Cardiac muscle cell (in vitro differentiated cells and primary cell): ENCODE data around the gene TNRC6C. TPM values are rescaled to one million over a fixed set of nuclear protein-coding genes. Genes with fewer than 3 reads are reported as not detected.

ENCODE experiments used
- DNase-seq, 2 donors: peaks; one replicate each; pipeline versions ENCODE4 v3.0.0 to v3.0.0-alpha.2; 2010 to 2017; ENCODE audit warnings: low read depth in 1 of 2, low spot score in 1 of 2
- H3K27ac ChIP-seq: fragments of 200-600 bp; sonication (generic); 2 replicates; pipeline ENCODE4 v1.5.1; 2016
- H3K27me3 ChIP-seq: fragments of 200-600 bp; sonication (generic); 2 replicates; pipeline ENCODE4 v1.6.0; 2016; ENCODE audit warnings: control low read depth
- H3K36me3 ChIP-seq: fragments of 200-600 bp; sonication (generic); 2 replicates; pipeline ENCODE4 v1.5.1; 2016; ENCODE audit warnings: control low read depth
- H3K4me1 ChIP-seq: fragments of 200-600 bp; sonication (generic); 2 replicates; pipeline ENCODE4 v1.8.1; 2017; ENCODE audit warnings: low read depth, mild to moderate bottlenecking, mixed run types
- H3K4me3 ChIP-seq: fragments of 200-600 bp; sonication (generic); 2 replicates; pipeline ENCODE4 v1.5.1; 2016; ENCODE audit warnings: mild to moderate bottlenecking
- H3K9me3 ChIP-seq: fragments of 200-600 bp; sonication (generic); 2 replicates; pipeline ENCODE4 v1.5.1; 2017; ENCODE audit warnings: low read depth, mild to moderate bottlenecking, control low read depth
- CTCF ChIP-seq: IDR thresholded peaks from 2 replicates; pipeline ENCODE4 v1.5.1; 2012; ENCODE audit warnings: low read depth, mild to moderate bottlenecking, low read length
- polyA plus RNA-seq: library from polyadenylated mRNA; unstranded; fragments of >200 nt; fragmentation: Nextera tagmentation; extraction: Ambion mirVana; gene quantifications from 2 replicates; pipeline ENCODE4 v1.2.1, GENCODE V29; 2016
- total RNA-seq: library from RNA; depleted of rRNA; stranded (reverse); fragments of >200 nt; gene quantifications from 2 replicates; pipeline ENCODE4 v1.2.3, GENCODE V29; 2016

TNRC6C gene
- total and polyA plus RNA-seq, 2 experiments from 2014 or later: 6.5 to 13.3 TPM

DNA sequence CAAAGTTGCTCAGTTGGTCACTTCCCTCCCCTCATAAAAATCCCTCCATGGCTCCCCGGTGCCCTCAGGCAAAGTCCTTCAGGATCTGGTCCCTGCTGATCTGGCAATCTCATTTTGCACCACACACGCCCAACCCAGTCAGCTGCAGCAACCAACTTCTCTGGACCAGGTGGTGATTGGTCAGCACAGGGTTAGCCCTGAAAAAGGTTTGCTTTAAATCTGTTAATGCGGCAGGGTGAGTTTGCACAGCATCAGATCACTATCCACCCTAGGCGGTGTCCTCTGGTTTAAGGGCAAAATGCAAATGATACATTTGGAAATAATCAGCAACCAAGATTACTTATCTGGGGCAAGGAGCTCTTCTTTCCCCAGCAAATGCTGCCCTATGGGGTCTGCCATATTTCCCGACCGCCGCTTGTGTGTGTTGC, 42.9 kb upstream of the TNRC6C start:
- Histone ChIP-seq H3K4me1 (no peaks in the 10 kb centered on the region), H3K27ac (no peak overlapping the region), H3K4me3 (no peak overlapping the region), H3K9me3 (no peaks in the 10 kb centered on the region), H3K36me3 (no peaks in the 10 kb centered on the region), H3K27me3 (no peaks in the 10 kb centered on the region)
- no peak for TF ChIP-seq CTCF
- DNase-seq: no peak

DNA sequence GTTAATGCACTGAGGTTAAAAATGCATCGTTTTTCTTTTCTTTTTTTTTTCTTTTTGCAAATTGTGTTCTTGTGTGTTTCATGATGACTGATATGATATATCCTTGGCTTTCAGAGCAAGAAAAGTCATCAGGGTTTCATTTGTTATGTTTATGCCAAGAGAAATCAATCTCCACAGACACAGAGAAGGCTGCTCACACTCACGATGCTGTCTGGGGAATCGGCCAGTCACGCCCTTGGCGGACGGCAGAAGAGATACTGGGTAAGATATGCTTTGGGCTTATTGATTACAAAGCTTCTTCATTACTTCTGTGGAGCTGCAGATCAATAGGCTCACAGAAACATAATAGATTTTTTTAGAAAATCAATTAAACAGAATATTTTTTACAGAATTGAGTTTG, 42.2 kb upstream of the TNRC6C start:
- no peaks in the 10 kb centered on the region for H3K4me1 ChIP-seq
- no peak overlapping the region for H3K27ac ChIP-seq
- no peak for DNase-seq
- TF ChIP-seq CTCF: no peak
- H3K4me3 ChIP-seq: no peak overlapping the region
- H3K9me3 ChIP-seq: no peaks in the 10 kb centered on the region
- no peaks in the 10 kb centered on the region for H3K36me3 ChIP-seq
- no peaks in the 10 kb centered on the region for H3K27me3 ChIP-seq

DNA sequence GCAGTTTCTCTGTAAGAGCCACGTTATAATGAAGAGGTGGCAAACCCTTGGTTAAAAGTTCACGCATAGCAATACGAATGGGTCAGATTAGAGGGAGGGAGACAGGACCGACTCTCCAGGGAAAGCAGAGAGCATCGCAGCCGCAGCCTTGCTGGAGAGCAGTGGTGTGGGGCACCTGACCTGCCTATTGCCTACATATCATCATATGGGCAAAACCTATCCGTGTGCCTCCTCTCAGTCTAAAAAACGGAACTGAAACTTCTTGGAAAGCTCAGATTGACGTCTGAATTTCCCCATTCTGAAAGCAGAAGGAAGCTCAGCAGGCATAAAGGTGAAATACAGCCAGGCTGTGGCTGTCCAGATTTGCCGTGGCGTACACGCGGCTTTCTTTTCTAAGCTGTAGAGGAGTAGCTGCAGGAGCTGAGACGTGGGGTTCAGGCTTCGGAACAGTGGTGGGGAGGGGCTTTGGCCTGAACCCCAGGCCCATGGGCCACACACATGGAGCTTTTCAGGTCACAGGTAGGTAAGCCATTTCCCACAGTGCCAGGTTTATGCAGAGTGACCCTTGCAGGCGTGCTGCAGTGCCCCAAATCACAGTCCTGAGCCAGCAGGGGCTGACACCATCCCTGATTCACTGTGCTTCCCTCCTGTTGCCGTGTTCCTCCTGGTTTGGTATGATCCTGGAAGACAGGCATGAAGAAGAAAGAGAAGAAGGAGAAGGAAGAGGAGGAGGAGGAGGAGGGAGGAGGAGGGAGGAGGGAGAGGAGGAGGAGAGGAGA, 41.6 kb upstream of the TNRC6C start:
- Histone ChIP-seq H3K27ac (no peak overlapping the region), H3K4me3 (no peak overlapping the region)

GRCh38 chr17:77919276-77919675, 39.2 kb upstream of the TNRC6C start:
- Histone ChIP-seq H3K27me3 (no peaks in the 10 kb centered on the region), H3K27ac (no peak overlapping the region), H3K4me3 (no peak overlapping the region), H3K36me3 (no peaks in the 10 kb centered on the region), H3K4me1 (no peaks in the 10 kb centered on the region), H3K9me3 (no peaks in the 10 kb centered on the region)
- TF ChIP-seq CTCF: no peak
- no peak for DNase-seq

More for the DNA sequence above, 41.6 kb upstream of the TNRC6C start:
- DNase-seq: no peak
- H3K36me3 ChIP-seq: no peaks in the 10 kb centered on the region
- no peak for TF ChIP-seq CTCF
- no peaks in the 10 kb centered on the region for H3K9me3 ChIP-seq
- no peaks in the 10 kb centered on the region for H3K27me3 ChIP-seq
- no peaks in the 10 kb centered on the region for H3K4me1 ChIP-seq

DNA sequence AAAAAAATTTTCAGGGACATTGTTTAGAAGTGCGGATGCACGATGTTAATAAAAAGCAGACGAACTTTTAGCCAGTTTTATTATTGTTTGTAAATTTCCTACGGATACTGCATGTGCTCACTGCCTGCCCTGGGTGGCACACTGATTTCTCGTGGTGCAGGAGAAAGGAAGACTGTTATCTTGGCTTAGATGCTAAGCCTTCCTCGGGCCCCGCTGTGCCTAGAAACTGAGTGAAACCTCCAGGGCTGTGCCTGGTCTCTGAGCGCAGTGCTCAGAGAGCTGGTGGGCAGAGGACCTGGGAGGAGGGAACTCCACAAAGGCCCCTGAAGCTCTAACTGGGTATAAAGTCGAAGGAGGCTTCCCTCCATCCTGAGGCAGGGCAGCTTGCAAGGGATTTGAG, 35.4 kb upstream of the TNRC6C start:
- H3K27ac ChIP-seq: no peak overlapping the region
- TF ChIP-seq CTCF: no peak
- no peak overlapping the region for H3K4me3 ChIP-seq
- peak in 1 of 2 donors; percentile 11 for DNase-seq
- no peaks in the 10 kb centered on the region for H3K9me3 ChIP-seq
- H3K36me3 ChIP-seq: no peaks in the 10 kb centered on the region
- H3K27me3 ChIP-seq: no peaks in the 10 kb centered on the region
- no peaks in the 10 kb centered on the region for H3K4me1 ChIP-seq
